Measurements from ENCODE around the gene SIGLECL1.

DNA sequence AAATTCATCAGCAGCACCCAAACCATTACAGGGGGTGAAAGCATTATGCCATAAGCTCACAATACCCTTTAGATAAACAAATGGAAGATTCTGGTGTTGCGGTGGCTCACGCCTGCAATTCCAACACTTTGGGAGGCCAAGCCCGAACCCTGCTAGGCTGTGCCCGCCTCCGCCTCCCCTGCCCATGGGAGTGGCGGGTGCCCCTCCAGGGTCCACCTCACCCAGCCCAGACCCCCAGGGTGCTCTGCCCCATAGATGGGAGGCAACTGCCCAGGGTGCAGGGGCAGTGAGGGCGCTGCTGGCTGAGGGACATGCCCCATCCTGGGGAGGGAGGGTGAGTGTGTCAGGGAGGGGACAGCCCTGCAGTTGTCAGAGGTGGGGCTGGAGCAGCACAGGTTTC, 10.0 kb upstream of the SIGLECL1 start:
- TF ChIP-seq, protein P1, sequence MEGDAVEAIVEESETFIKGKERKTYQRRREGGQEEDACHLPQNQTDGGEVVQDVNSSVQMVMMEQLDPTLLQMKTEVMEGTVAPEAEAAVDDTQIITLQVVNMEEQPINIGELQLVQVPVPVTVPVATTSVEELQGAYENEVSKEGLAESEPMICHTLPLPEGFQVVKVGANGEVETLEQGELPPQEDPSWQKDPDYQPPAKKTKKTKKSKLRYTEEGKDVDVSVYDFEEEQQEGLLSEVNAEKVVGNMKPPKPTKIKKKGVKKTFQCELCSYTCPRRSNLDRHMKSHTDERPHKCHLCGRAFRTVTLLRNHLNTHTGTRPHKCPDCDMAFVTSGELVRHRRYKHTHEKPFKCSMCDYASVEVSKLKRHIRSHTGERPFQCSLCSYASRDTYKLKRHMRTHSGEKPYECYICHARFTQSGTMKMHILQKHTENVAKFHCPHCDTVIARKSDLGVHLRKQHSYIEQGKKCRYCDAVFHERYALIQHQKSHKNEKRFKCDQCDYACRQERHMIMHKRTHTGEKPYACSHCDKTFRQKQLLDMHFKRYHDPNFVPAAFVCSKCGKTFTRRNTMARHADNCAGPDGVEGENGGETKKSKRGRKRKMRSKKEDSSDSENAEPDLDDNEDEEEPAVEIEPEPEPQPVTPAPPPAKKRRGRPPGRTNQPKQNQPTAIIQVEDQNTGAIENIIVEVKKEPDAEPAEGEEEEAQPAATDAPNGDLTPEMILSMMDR (IDR thresholded peaks at IDR 0.05; ENCODE audit: low read length), result no peak
- no peak for TF ChIP-seq EZH2phosphoT487 (IDR thresholded peaks at IDR 0.05; ENCODE audit: low read length)
